IPS DF 6.9 (cell line): ENCODE results near the gene IRX5.

Experiments used
- DNase-seq: peaks from one replicate; pipeline ENCODE4 v3.0.0-alpha.2; 2013; ENCODE audit warnings: low read depth, low spot score
- H3K27ac ChIP-seq: one replicate; pipeline ENCODE4 v1.5.1; 2013; ENCODE audit warnings: low read length, control low read depth
- H3K27me3 ChIP-seq: 2 replicates; pipeline ENCODE4 v1.6.1; 2013; ENCODE audit warnings: mild to moderate bottlenecking, low read length; ENCODE audit not compliant: control insufficient read depth, insufficient read depth
- H3K36me3 ChIP-seq: 2 replicates; pipeline ENCODE4 v1.6.1; 2013; ENCODE audit warnings: low read length; ENCODE audit not compliant: control insufficient read depth, insufficient read depth
- H3K4me1 ChIP-seq: 2 replicates; pipeline ENCODE4 v1.6.1; 2013; ENCODE audit warnings: low read length; ENCODE audit not compliant: control insufficient read depth, insufficient read depth
- H3K4me3 ChIP-seq: 2 replicates; pipeline ENCODE4 v1.5.1; 2013; ENCODE audit warnings: mild to moderate bottlenecking, low read length
- H3K9me3 ChIP-seq: 2 replicates; pipeline ENCODE4 v1.6.1; 2013; ENCODE audit warnings: low read length, inconsistent platforms; ENCODE audit not compliant: control insufficient read depth, insufficient read depth
- WGBS: extraction: QIAGEN DNeasy Blood & Tissue Kit; methylation state at CpG from one replicate; pipeline ENCODE4 v1.1.7; 2013; ENCODE audit warnings: mixed read lengths, missing lambda C conversion rate; ENCODE audit not compliant: insufficient read length, insufficient coverage; 5-methylcytosine and 5-hydroxymethylcytosine counted together

The IRX5 gene

DNA sequence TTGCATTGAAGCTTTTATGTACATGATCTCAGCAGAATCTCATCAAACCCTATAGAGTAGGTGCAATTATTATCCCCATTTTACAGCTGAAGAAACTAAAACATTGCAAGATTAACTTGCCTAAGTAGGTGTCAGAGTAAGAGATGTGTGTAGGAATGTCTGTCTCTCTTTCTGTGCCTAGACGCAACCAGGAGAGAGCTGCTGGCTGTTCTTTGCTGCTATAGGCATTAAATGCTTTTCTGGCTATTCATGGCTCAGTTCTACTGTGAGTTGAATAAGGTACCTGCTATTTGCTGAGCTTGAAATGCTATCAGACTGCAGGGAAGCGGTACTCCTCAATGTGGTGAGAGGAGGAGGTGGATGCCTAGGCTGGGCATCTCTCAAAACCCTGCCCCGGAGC lies 17.0 kb downstream of the IRX5 start:
- H3K27me3 ChIP-seq: peaks cover 2% of the 10 kb centered on the region; the same call in 1 of the 2 replicates
- H3K4me1 ChIP-seq: no peaks in the 10 kb centered on the region
- no peak for DNase-seq
- WGBS: no CpG with 5 or more reads among the region's 3 CpGs
- H3K4me3 ChIP-seq: no peak overlapping the region
- no peak overlapping the region for H3K27ac ChIP-seq
- H3K9me3 ChIP-seq: no peaks in the 10 kb centered on the region
- H3K36me3 ChIP-seq: no peaks in the 10 kb centered on the region

GRCh38 chr16:54952195-54952594 lies 21.5 kb downstream of the IRX5 start:
- Histone ChIP-seq H3K9me3 (no peaks in the 10 kb centered on the region), H3K27ac (no peak overlapping the region), H3K36me3 (no peaks in the 10 kb centered on the region), H3K4me1 (no peaks in the 10 kb centered on the region), H3K27me3 (no peaks in the 10 kb centered on the region), H3K4me3 (no peak overlapping the region)
- no peak for DNase-seq
- no CpG with 5 or more reads among the region's 4 CpGs for WGBS

GRCh38 chr16:54953461-54953860 lies 22.8 kb downstream of the IRX5 start:
- no peak overlapping the region for H3K4me3 ChIP-seq
- H3K36me3 ChIP-seq: no peaks in the 10 kb centered on the region
- no peaks in the 10 kb centered on the region for H3K9me3 ChIP-seq
- no peak for DNase-seq
- WGBS: no CpG with 5 or more reads among the region's 3 CpGs
- H3K27me3 ChIP-seq: no peaks in the 10 kb centered on the region
- H3K27ac ChIP-seq: no peak overlapping the region
- no peaks in the 10 kb centered on the region for H3K4me1 ChIP-seq

- Histone ChIP-seq H3K27me3 (no peaks in the 10 kb centered on the region), H3K9me3 (no peaks in the 10 kb centered on the region), H3K4me3 (no peak overlapping the region), H3K27ac (no peak overlapping the region), H3K4me1 (no peaks in the 10 kb centered on the region), H3K36me3 (no peaks in the 10 kb centered on the region)
- no peak for DNase-seq
- WGBS: no CpG with 5 or more reads among the region's 3 CpGs
These were observed 23.6 kb downstream of the IRX5 start for GRCh38 chr16:54954220-54954619.

- DNase-seq: no peak
- no peak overlapping the region for H3K4me3 ChIP-seq
- H3K27ac ChIP-seq: no peak overlapping the region
- H3K4me1 ChIP-seq: no peaks in the 10 kb centered on the region
- H3K9me3 ChIP-seq: no peaks in the 10 kb centered on the region
- H3K27me3 ChIP-seq: no peaks in the 10 kb centered on the region
- no peaks in the 10 kb centered on the region for H3K36me3 ChIP-seq
These were observed 25.1 kb downstream of the IRX5 start for GRCh38 chr16:54955757-54956156.

GRCh38 chr16:54957403-54958166 lies 26.9 kb downstream of the IRX5 start:
- Histone ChIP-seq H3K4me3 (no peak overlapping the region), H3K36me3 (no peaks in the 10 kb centered on the region)
- DNase-seq: no peak

DNA sequence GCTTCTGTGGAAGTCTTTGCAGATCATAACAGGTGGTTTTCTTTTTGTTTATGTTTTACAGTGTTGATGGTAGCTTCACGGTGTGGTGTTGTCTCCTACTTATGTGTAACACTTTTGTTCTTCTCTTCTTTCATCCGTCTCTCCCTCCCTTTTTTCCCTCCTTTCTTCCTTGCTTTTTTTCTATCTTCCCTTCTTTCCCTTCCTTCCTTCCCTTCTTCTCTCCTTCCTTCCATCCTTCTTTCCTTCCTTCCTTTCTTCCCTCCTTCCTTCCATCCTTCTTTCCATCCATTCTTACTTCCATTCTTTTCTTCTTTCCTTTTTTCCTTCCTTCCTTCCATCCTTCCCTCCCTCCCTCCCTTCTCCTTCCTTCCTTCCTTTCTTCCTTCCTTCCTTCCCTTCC lies 31.4 kb downstream of the IRX5 start:
- no peaks in the 10 kb centered on the region for H3K4me1 ChIP-seq
- H3K36me3 ChIP-seq: no peaks in the 10 kb centered on the region
- DNase-seq: no peak
- H3K27me3 ChIP-seq: no peaks in the 10 kb centered on the region
- H3K9me3 ChIP-seq: no peaks in the 10 kb centered on the region
- no peak overlapping the region for H3K4me3 ChIP-seq
- H3K27ac ChIP-seq: no peak overlapping the region
- no CpG with 5 or more reads among the region's 2 CpGs for WGBS

More at GRCh38 chr16:54957403-54958166, 26.9 kb downstream of the IRX5 start:
- Histone ChIP-seq H3K4me1 (no peaks in the 10 kb centered on the region), H3K27me3 (no peaks in the 10 kb centered on the region), H3K9me3 (no peaks in the 10 kb centered on the region), H3K27ac (no peak overlapping the region)
- WGBS: no CpG with 5 or more reads among the region's 2 CpGs

DNA sequence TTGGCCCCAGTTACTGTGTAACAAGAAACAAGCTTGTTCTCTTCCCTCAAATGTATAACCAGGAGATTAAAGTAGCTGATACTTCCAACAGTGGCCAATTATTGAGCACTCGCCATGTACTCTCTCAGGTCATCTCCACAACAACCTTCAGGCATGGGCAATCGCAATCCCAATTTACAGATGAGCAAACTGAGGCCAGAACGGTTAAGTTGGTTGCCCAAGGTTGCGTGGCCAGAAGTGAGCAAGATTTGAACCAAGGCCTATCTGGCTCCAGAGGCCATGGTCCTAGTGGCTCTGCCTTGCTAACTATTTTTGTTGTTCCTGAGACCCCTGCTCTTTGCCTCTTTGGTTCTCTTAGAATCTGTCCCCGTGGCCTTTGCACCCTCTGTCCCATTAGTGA lies 33.6 kb downstream of the IRX5 start:
- H3K4me3 ChIP-seq: no peak overlapping the region
- WGBS: no CpG with 5 or more reads among the region's 5 CpGs

DNA sequence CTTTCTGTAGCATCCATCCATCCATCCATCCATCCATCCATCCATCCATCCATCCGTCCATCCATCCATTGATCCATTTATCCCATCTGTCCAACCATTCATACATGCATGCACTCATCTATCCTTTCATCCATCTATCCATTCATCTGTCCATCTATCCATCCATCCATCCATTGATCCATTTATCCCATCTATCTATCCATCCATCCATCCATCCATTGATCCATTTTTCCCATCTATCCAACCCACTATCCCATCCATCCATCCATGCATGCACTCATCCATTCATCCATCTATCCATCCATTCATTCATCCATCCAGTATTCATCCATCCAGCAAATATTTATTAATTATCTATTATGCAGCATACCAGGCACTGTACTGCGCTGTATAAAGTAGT lies 34.8 kb downstream of the IRX5 start:
- Histone ChIP-seq H3K4me3 (no peak overlapping the region), H3K36me3 (no peaks in the 10 kb centered on the region), H3K4me1 (no peaks in the 10 kb centered on the region), H3K27ac (no peak overlapping the region), H3K27me3 (no peaks in the 10 kb centered on the region), H3K9me3 (no peaks in the 10 kb centered on the region)
- DNase-seq: no peak
- no CpG with 5 or more reads among the region's 2 CpGs for WGBS

More for the DNA sequence above, 33.6 kb downstream of the IRX5 start:
- no peak for DNase-seq
- Histone ChIP-seq H3K9me3 (no peaks in the 10 kb centered on the region), H3K27me3 (no peaks in the 10 kb centered on the region), H3K4me1 (no peaks in the 10 kb centered on the region), H3K27ac (no peak overlapping the region), H3K36me3 (no peaks in the 10 kb centered on the region)

DNA sequence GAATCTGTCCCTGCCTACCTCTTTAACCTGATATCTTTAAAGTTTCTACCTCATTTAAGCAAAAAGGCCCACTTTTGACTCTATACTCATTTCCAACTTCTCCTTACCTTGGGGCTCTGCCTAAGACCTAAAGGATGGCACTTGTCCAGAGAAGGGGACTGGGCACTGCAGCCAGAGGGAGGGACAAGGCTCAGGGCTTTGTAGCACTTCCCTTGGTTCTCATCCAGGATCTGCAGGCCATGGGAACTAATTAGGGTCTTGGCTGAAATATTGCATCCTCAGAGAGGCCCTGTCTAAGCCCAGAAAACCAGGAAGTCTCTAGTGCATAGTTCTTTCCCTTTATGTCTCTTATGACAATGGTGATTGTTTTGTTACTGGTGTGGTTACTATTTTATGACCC lies 37.3 kb downstream of the IRX5 start:
- no peak overlapping the region for H3K27ac ChIP-seq

DNA sequence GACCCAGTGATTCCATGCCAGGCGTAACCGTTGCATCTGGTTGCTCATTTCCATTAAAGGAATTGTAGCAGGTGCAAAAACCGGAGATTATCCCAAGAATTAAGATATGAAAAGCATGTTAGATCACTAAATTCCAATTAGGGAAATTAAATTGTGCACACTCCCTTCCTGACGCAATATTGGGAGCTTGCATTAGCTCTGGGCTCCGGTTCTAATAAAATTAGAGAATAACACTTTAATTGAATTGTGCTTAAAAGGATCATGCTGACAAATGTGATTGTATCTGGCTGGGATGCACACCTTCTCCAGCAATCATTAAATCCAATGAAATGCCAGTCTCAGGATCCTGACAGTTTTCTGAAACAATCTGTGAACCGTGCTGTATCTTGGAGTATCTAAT lies 38.1 kb downstream of the IRX5 start:
- Histone ChIP-seq H3K4me1 (no peaks in the 10 kb centered on the region), H3K4me3 (no peak overlapping the region), H3K27me3 (no peaks in the 10 kb centered on the region), H3K36me3 (no peaks in the 10 kb centered on the region), H3K27ac (no peak overlapping the region), H3K9me3 (no peaks in the 10 kb centered on the region)
- WGBS: no CpG with 5 or more reads among the region's 6 CpGs
- DNase-seq: no peak

More for the DNA sequence above, 37.3 kb downstream of the IRX5 start:
- no peaks in the 10 kb centered on the region for H3K9me3 ChIP-seq
- no peaks in the 10 kb centered on the region for H3K36me3 ChIP-seq
- DNase-seq: no peak
- H3K27me3 ChIP-seq: no peaks in the 10 kb centered on the region
- H3K4me3 ChIP-seq: no peak overlapping the region
- no peaks in the 10 kb centered on the region for H3K4me1 ChIP-seq
